HG02642 (cell line): ENCODE results near the gene CERT1.

ENCODE experiments used
- ATAC-seq: cut with Tn5 transposase; IDR thresholded peaks from one replicate; pipeline ENCODE4 v1.9.1; 2021; ENCODE audit warnings: mild to moderate bottlenecking; ENCODE audit not compliant: unreplicated experiment, poor library complexity

Gene CERT1

GRCh38 chr5:75330404-75330803 is 181.0 kb downstream of the CERT1 start:
- no peak for ATAC-seq
